Tongue (tissue), 2 donors: ENCODE data around the gene NANOS1. TPM values are rescaled to one million over a fixed set of nuclear protein-coding genes. Genes with fewer than 3 reads are reported as not detected.

ENCODE experiments used
- DNase-seq: peaks from one replicate; pipeline ENCODE4 v3.0.0-alpha.2; 2015
- total RNA-seq: library from RNA; depleted of rRNA; stranded (reverse); fragments of >200 nt; gene quantifications from one replicate; pipeline ENCODE4 v1.2.3, GENCODE V29; 2014

NANOS1 gene, protein sequence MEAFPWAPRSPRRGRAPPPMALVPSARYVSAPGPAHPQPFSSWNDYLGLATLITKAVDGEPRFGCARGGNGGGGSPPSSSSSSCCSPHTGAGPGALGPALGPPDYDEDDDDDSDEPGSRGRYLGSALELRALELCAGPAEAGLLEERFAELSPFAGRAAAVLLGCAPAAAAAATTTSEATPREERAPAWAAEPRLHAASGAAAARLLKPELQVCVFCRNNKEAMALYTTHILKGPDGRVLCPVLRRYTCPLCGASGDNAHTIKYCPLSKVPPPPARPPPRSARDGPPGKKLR
- total RNA-seq = 4.6 TPM

DNA sequence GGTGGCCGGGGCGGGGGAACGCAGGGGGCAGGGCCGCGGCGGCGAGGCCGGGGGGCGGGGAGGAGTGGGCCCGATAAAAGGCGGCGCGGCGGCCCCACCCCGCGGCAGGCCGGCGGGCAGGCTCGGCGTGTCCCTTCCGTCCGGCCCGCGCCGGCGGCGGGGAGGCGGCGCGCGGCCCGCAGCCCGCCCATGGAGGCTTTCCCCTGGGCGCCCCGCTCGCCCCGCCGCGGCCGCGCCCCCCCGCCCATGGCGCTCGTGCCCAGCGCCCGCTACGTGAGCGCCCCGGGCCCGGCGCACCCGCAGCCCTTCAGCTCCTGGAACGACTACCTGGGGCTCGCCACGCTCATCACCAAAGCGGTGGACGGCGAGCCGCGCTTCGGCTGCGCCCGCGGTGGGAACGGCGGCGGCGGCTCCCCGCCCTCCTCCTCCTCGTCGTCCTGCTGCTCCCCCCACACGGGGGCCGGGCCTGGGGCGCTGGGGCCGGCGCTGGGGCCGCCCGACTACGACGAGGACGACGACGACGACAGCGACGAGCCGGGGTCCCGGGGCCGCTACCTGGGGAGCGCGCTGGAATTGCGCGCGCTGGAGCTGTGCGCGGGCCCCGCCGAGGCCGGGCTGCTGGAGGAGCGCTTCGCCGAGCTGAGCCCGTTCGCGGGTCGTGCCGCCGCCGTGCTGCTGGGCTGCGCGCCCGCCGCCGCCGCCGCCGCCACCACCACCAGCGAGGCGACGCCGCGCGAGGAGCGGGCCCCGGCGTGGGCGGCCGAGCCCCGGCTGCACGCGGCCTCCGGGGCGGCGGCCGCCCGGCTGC is at the start of gene NANOS1:
Gene NANOS1, plus strand, starts transcription at position 102 of the 808 bp plus-strand sequence. Its CDS starts 88 bp downstream, at position 190.
- peak; percentile 31 for DNase-seq

DNA sequence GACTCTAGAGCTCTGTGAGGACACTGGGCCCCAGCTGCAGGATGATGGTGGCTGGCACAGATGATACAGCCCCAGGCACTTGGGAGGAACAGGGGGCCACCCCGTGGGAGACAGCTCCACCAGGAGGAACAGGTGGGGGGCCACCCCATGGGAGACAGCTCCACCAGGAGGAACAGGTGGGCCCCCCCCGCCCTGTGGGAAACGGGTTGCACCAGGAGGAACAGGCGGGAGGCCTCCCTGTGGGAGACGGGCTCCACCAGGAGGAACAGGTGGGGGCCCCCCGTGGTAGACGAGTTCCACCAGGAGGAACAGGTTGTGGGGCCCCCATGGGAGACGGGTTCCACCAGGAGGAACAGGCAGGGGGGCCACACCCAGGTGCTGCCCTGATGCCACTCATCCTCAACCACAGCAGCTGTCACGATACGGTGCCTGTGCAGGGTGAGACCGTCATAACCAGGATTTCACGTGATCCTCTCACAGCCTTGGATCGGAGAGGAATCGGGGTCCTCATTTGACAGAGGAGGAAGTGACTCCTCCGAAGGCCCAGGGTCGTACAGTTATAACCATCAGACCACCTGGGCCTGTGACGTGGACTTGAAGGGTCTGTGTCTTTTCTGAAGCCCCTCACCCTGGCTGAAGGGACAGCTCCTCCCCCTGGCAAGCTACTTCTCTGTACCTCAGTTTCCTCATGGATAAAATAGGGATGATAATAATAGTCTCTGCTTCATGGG is 49.2 kb upstream of the NANOS1 start:
- DNase-seq = no peak

DNA sequence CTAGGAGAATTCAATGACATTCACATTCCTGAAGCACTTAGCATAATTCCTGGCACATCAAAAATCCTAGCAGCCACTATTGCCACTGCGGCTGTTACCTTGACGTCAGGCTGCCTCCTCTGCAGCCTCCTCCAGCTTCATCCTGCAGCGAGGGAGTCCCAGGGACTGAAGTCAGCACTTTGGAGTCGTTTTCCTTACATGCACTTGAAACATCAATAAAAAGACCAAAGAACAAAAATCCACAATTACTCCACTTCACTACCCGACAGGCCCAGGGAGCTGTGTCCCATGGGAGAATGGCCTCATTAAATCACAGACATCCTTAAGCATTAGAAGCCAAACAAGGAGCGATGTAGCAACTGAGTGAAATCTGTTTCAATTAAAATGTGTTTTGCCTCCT is 48.6 kb upstream of the NANOS1 start:
- no peak for DNase-seq

DNA sequence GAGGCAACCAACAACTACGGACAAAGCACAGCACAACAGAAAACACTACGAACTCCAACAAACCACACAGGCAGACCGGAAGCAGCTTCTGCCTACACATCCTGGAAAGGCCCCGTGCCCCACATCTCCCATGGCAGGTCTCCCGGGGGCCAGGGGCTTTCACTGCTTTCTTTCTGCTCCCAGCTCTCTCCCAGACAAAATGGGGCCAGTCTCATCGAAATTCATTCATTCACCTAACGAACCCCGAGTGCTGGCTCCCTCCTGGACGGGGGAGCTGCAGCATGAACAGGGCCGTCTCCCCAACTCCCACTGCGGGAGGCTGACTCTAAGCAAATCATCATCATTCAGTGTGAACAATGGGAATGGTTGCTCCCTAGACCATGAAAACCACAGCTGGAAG is 47.6 kb upstream of the NANOS1 start:
- no peak for DNase-seq

DNA sequence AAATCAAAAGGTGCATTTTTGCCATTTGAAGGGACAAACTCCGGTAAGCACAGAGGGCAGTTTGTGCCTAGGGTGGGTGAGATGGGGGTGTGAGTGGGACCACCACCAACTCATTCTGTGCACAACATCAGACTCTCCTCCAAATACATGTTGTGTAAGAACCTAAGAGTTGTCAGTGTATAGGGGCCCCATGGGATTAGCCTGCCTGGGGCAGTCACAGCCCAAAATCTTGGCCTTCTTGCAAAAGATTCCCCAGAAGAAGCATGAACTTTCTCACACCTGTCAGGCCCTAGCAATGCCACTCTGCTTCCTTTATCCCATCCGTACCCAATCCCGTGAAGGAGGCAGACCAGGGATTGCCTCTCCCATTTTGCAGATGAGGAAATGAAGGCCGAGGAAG is 47.1 kb upstream of the NANOS1 start:
- DNase-seq = no peak

DNA sequence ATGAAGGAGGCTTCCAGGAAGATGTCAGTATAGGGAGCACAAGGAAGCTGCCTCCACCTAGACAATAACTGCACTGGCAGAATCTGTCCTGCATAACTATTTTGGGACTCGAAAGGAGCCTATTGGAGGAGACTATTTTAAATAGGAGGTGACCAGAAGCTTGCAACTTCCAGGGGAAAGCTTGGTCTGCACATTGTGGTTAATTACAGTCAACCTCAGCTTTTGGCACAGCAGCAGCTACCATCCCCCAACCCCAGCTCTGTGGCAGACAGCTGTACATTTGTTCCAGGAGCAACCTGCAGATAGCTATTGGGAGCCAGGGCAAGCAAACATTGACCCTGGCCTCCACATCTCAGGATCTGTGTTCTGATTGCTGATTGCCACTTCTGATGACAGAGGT is 46.3 kb upstream of the NANOS1 start:
- DNase-seq = no peak

DNA sequence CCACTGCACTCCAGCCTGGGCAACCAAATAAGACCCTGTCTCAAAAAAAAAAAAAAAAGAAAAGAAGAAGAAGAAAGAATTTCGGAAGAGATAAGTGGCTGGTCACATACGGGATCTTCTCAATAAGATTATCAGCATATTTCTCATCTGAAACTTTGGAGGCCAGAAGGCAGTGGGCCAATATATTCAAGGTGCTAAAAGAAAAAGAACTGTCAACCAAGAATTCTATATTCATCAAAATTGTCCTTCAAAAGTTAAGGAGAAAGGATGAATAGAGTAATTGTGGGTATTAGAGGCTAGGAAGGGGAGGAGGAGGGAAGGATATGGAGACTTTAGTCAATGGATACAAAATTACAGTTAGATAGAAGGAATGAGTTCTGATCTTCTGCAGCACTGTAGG is 43.9 kb upstream of the NANOS1 start:
- no peak for DNase-seq

DNA sequence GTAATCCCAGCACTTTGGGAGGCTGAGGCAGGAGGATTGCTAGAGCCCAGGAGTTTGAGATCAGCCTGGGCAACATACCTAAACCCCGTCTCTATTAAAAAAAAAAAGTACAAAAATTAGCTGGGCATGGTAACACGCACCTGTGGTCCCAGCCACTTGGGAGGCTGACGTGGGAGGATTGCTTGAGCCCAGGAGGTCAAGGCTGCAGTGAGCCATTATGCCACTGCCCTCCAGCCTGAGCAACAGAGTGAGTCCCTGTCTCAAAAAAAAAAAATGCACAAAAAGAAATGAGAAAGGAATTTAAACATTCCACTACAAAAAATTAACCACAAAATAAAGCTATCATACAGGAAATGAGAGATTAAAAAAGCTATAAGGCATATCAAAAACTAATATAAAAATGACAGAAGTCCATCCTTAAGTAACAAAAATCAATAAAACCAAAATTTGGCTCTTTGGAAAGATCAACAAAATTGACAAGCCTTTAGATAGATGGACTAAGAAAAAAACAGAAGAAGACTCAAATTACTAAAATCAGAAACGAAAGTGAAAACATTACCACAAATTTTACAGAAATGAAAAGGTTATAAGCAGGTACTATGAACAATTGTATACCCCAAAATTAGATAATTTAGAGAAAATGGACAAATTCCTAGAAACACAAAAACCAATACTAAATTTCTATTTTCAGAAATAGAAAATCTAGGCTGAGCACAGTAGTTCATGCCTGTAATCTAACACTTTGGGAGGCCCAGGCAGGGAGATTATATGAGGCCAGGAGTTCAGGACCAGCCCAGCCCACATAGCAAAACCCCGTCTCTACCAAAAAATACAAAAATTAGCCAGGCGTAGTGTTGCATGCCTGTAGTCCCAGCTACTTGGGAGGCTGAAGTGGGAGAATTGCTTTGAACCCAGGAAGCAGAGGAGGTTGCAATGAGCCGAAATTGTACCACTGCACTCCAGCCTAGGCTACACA is 42.4 kb upstream of the NANOS1 start:
- DNase-seq = no peak

DNA sequence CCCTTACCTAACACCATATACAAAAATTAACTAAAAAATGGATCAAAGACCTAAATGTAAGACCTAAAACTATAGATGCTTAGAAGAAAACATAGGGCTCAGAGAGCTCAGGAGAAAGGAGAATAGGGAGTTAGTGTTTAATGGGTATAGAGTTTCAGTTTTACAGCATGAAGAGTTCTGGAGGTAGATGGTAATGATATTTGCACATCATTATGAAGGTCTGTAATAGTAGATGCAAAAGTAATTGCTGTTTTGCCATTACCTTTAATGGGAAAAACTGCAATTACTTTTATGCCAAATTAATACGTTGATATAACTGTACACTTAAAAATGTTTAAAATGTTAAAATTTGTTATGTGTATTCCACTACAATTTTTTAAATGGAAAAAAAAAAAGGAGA is 39.2 kb upstream of the NANOS1 start:
- no peak for DNase-seq

DNA sequence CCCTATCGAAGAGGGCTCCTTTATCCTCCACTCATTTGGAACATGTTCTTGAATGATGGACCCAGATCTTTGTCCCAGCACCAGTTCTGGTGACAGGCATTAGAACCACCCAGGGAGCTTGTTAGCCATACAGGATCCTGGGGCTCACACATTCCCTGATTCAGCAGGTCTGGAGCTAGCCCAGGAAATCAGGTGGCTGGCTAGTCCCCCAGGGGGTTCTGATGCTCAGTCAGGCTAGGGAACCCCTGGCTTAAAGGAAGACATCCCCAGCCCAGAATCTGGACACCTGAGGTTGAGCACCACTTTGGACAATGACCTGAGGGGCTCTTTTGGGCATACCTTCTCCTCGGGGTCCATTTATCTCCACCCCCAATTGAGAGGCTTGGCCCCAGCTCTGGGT is 37.0 kb upstream of the NANOS1 start:
- DNase-seq = no peak

DNA sequence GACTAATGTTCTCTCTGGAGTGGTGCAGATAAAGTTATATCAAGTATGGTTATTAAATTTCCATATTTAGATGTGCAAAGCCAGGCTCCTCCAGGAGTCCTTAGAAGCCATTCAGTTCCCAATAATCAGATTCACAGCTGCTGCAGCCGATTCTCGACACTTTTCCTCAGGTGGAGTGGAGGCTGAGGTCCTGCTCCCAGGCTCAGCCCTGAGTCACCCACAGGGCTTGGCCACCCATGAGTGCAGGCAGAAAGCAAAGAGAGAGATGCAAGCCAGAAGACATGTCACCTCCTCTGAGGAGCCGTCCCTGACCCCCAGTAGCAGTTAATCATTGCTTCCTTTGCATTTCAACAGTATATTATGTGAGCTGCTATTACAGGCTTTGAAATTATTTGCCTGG is 36.3 kb upstream of the NANOS1 start:
- DNase-seq = no peak

DNA sequence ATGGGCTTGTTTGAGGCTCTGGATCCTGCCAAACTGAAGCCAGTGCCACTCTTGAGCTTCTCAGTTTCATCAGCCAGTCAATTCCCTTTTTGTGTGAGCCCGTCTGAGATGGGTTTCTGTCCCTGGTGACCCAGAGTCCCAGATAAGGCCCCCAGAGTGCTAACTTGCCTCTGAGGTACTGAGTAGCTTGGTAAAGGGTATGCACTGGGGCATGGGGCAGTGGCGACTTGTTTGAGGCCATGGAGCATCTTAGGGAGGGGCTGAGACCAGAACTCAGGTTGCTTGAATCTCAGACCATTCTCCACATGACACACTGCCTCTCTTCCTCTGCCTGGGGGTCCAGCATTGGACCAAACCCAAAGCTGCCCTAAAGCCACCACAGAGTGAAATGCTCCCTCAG is 35.2 kb upstream of the NANOS1 start:
- DNase-seq = no peak

DNA sequence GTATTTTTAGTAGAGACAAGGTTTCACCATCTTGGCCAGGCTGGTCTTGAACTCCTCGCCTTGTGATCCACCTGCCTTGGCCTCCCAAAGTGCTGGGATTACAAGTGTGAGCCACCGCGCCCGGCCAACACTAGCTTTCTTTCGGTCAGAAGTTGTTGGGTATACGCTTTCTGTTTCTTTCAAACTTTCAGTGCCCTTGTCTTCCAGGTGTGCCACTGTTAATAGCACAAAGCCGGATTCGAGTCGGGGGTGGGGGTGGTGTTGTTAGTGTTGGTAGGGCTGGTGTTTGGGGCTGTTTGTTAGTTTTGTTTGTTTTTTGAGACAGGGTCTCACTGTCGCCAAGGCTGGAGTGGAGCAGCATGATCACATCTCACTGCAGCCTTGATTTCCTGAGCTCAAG is 33.8 kb upstream of the NANOS1 start:
- DNase-seq = no peak

DNA sequence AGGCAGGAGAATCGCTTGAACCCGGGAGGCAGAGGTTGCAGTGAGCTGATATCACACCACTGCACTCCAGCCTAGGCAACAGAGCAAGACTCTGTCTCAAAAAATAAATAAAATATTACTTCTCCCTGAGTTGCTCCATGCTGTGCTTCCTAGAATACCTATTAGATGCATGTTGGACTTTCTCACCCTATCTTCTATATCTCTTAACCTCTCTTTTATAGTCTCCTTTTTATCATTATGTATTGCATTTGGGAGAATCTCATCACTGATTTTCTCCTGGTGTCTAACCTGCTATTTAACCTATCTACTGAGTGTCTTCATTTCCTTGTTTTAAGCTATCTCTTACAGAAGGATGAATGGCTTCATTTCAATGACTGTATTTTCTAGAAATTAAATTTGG is 32.1 kb upstream of the NANOS1 start:
- DNase-seq = no peak

DNA sequence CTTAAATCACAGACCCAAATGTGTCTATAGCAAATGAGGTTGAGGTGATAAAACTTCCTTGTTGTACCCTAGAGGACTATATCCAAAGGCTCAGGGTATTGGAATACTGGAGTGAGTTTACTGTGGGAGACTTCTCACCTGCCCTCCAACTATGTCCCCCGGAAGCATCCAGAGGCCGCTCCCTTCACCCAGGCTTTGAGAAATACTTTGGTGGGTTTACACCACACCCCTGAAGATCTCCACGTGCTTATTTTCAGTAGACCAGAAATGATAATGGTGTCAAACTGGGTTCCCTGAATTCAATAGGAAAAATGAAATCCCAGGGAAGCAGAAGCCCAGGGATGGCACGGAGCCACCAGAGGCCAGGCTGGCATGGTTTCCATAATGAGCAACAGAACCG is 31.3 kb upstream of the NANOS1 start:
- DNase-seq = no peak

DNA sequence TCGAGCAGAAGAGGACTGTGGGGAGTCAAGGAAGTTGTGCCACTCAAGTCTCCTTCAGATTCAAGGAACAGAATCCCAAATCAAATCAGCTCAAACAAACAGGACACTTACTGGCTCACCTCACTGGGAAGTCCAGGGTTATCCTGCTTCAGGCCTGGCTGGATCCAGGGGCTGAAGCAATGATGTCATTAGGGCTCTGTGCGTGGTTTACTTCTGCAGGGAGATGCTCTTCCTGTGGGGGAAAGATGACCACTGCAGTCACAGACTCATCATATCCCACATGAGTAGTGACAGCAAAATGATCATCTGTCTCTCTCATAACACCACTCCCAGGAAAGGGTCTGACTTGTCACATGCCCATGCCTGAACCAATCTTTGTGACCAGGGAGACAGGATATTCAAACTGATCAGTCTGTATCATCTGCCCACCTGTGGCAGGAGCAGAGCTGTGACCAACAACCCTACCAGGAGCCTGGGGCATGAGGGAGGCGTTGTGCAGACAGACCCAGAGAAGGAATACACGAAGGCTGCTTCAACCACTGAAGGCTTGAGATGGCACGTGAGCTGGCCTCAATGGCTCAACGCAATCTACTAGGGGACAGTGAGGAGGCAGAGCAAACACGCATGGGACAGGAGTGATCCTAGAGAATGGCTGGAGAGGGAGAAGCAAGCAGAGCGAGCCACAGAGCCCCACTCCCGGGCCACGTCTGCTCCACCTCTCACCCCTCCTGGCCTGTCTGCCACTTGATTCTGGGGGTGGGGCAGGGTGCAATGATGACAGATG is 27.6 kb upstream of the NANOS1 start:
- DNase-seq = no peak

DNA sequence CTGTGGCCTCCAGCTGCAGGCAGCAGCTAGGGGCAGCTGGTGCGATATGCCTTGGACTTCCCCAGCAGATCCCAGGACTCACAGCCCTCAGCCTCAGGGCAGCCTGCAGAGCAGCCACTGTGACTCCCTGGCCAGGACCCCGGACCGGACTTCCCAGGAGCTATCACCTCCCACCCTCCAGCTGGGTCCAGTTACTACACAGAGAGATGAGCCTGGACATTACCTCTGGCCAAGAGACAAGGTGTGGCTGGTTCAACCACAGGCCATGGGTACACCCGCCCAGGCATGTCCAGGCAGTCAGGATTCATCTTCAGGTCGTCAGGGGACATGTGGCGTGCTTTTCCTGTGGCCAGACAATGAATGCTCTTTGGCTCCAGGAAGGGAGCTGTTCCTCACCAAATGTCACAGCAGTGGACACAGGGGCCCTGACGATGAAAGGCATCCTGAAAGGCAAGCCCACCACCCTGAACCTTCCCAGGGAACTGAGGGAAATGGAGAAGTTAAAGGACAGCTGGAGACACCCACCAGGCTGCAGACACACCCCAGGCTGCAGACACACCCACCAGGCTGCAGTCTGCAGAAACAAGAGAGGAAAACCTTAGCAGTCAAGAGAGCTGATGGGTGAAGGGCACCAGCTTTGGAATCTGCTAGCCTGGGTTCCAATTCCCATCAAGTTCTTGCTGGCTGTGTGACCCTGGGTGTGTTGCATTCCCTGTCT is 25.8 kb upstream of the NANOS1 start:
- no peak for DNase-seq

DNA sequence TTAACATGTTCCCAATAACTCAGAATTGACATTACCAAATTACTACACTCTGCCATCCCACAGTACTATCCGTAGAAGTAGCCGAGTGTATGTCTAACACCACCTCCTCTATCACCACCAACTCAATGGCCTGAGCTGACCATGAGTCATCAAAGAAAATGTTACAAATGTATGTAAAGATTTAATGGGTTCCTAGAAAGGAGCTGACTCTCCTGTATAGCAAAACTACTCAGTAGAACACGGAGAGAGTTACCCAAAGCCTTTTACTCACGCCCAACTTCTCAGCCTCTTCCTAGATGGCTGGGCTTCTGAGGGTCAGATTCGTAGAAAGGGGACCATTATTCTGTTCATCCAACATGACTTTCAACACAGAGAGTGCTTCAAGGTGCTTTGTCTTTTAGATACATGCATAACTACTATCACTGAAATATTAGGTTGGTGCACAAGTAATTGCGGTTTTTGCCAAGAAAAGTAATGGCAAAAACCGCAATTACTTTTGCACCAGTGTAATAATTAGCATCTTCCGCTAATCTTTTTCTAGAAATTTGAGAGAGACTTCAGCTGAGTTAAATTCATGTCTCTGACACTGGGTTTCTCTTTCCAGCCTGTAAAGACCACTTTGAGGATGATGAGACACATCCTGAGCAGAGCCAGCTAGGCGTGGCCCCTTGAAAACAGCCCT is 24.0 kb upstream of the NANOS1 start:
- no peak for DNase-seq

DNA sequence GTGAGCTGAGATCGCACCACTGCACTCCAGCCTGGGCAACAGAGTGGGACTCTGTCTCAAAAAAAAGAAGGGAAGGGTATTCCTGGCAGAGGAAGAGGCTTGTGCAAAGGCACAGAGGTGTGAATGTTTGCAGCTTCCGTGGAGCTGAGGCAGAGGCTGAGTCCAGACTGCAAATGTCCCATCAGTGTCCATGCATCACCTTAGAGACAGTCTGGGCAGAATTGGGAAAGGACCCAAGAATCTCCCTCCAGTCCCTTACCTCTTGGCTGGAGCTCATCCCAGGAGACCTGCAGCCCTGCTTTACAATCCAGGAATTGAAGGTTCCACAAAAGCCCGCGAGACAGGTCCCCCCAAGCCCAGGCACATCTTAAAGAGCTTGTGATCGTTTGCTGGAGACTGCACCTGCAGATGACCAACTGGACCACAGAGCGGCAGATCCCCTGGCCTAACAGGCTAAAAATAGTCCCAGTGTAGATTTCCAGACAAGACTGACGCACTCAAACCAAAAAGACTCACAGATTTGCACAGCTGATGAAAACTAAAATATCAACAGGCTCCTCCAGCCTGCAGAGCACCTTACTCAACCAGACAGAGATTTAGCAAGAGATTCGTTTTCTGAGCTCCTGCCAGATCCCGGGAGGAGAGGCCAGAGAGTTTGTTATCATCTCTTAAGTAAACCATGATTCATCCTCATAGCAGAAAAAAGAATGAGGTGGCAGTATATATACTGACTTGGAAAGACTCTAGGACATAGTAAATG is 22.9 kb upstream of the NANOS1 start:
- peak; percentile 58 for DNase-seq
